Left ventricle myocardium inferior (tissue), 1 donor: ENCODE measurements around the gene PAX5. TPM values are rescaled to one million over a fixed set of nuclear protein-coding genes. Genes with fewer than 3 reads are reported as not detected.
A peak's percentile ranks its signal among the peaks of the same experiment; 100 is the strongest.
"Not testable (repeated sequence)": the region's sequence is repeated elsewhere in the genome, so short reads cannot be mapped to it uniquely, and the experiment has no call there.

Source experiments
- DNase-seq: peaks from one replicate; pipeline ENCODE4 v3.0.0-alpha.2; 2020
- H3K27ac ChIP-seq: fragments of 200-600 bp; replicated peaks from 2 replicates; pipeline ENCODE4 v1.8.0; 2021
- H3K27me3 ChIP-seq: fragments of 200-600 bp; 2 replicates; pipeline ENCODE4 v1.8.0; 2021; ENCODE audit warnings: low read depth
- H3K36me3 ChIP-seq: fragments of 200-600 bp; 2 replicates; pipeline ENCODE4 v1.8.0; 2021
- H3K4me1 ChIP-seq: fragments of 200-600 bp; 2 replicates; pipeline ENCODE4 v1.8.0; 2021
- H3K4me3 ChIP-seq: fragments of 200-600 bp; 2 replicates; pipeline ENCODE4 v1.8.0; 2021; ENCODE audit warnings: mild to moderate bottlenecking, moderate library complexity
- H3K9me3 ChIP-seq: fragments of 200-600 bp; replicated peaks from 2 replicates; pipeline ENCODE4 v1.8.0; 2021
- CTCF ChIP-seq: fragments of 200-600 bp; IDR thresholded peaks from 2 replicates; pipeline ENCODE4 v1.8.0; 2021; ENCODE audit warnings: antibody characterized with exemption, mild to moderate bottlenecking, borderline replicate concordance
- intact Hi-C: fragments of 100-400 bp; cut with micrococcal nuclease; formaldehyde crosslinking; loops from one replicate; pipeline ENCODE4 v1.11.0; 2022
- long read RNA-seq: library from polyadenylated mRNA; unstranded; transcript quantifications from one replicate; pipeline ENCODE4 v2.0.0, GENCODE V29; 2021
- total RNA-seq: library from RNA; stranded (reverse); fragmentation: NEBNext Ultra II Directional; extraction: Animal tissue kit (Norgen Biotek cat#: 25700); gene quantifications from one replicate; pipeline ENCODE4 v1.2.1, GENCODE V29; 2021
- donor health status: DM: no; HTN: yes; CAD: no; lungs with severe emphysema.

PAX5 gene
- not detected for total RNA-seq
- long read RNA-seq: 0 reads

GRCh38 chr9:37033682-37034304 lies at the start of gene PAX5:
TSS of gene PAX5 (minus strand) at chr9:37034268. CDS start at chr9:37034031, 237 bp downstream.
- Histone ChIP-seq H3K36me3 (no peaks in the 10 kb centered on the region), H3K27ac (no peak within 1 kb of the TSS), H3K27me3 (peaks cover 100% of the 10 kb centered on the region), H3K9me3 (no peaks in the 10 kb centered on the region), H3K4me1 (peaks cover 63% of the 10 kb centered on the region), H3K4me3 (peak within 1 kb of the TSS; percentile 49)
- intact Hi-C loops: no loop called here
- DNase-seq: no peak
- no peak for TF ChIP-seq CTCF

- Histone ChIP-seq H3K4me1 (peaks cover 43% of the 10 kb centered on the region), H3K27ac (no peak overlapping the region), H3K27me3 (no peaks in the 10 kb centered on the region), H3K9me3 (peaks cover 4% of the 10 kb centered on the region), H3K36me3 (peaks cover 22% of the 10 kb centered on the region), H3K4me3 (no peak overlapping the region)
- DNase-seq: no peak
- intact Hi-C loops: no loop called here
- TF ChIP-seq CTCF: no peak
Observed at GRCh38 chr9:37083654-37084053, 49.6 kb upstream of the PAX5 start.

GRCh38 chr9:37082214-37082765 lies 48.2 kb upstream of the PAX5 start:
- no peak for TF ChIP-seq CTCF
- Histone ChIP-seq H3K27me3 (no peaks in the 10 kb centered on the region), H3K4me3 (no peak overlapping the region), H3K9me3 (peaks cover 4% of the 10 kb centered on the region), H3K4me1 (peaks cover 43% of the 10 kb centered on the region), H3K27ac (no peak overlapping the region), H3K36me3 (peaks cover 9% of the 10 kb centered on the region)
- DNase-seq: no peak
- intact Hi-C loops: no loop called here

GRCh38 chr9:37081507-37081906 lies 47.4 kb upstream of the PAX5 start:
- DNase-seq, intact Hi-C loops, H3K27ac ChIP-seq, H3K36me3 ChIP-seq, H3K9me3 ChIP-seq, H3K27me3 ChIP-seq: not testable (repeated sequence)
- Histone ChIP-seq H3K4me1 (peaks cover 43% of the 10 kb centered on the region), H3K4me3 (peak overlapping the region; percentile 4)

GRCh38 chr9:37080165-37080628 lies 46.1 kb upstream of the PAX5 start:
- intact Hi-C loops, H3K9me3 ChIP-seq: not testable (repeated sequence)
- DNase-seq: peak; percentile 27

GRCh38 chr9:37079370-37080164 lies 45.5 kb upstream of the PAX5 start:
- intact Hi-C loops: no loop called here
- H3K4me3 ChIP-seq: peak overlapping the region; percentile 94
- no peaks in the 10 kb centered on the region for H3K36me3 ChIP-seq
- H3K27ac ChIP-seq: peak overlapping the region; percentile 89
- no peak for TF ChIP-seq CTCF
- DNase-seq: peak; percentile 91
- H3K9me3 ChIP-seq: peaks cover 4% of the 10 kb centered on the region
- H3K27me3 ChIP-seq: peaks cover 16% of the 10 kb centered on the region
- H3K4me1 ChIP-seq: peaks cover 43% of the 10 kb centered on the region

More at GRCh38 chr9:37080165-37080628, 46.1 kb upstream of the PAX5 start:
- peak overlapping the region; percentile 94 for H3K4me3 ChIP-seq
- H3K27ac ChIP-seq: peak overlapping the region; percentile 89
- not testable (repeated sequence) for H3K36me3 ChIP-seq
- peaks cover 12% of the 10 kb centered on the region for H3K27me3 ChIP-seq
- H3K4me1 ChIP-seq: peaks cover 43% of the 10 kb centered on the region

GRCh38 chr9:37074790-37075189 lies 40.7 kb upstream of the PAX5 start:
- H3K36me3 ChIP-seq, H3K9me3 ChIP-seq, H3K27ac ChIP-seq, H3K4me3 ChIP-seq, H3K4me1 ChIP-seq, DNase-seq, intact Hi-C loops: not testable (repeated sequence)
- peaks cover 16% of the 10 kb centered on the region for H3K27me3 ChIP-seq
